ENCODE measurements around the gene SPTSSB.

SPTSSB gene

GRCh38 chr3:161369531-161369930 lies 1.8 kb downstream of the SPTSSB start:
- TF ChIP-seq, protein P1, sequence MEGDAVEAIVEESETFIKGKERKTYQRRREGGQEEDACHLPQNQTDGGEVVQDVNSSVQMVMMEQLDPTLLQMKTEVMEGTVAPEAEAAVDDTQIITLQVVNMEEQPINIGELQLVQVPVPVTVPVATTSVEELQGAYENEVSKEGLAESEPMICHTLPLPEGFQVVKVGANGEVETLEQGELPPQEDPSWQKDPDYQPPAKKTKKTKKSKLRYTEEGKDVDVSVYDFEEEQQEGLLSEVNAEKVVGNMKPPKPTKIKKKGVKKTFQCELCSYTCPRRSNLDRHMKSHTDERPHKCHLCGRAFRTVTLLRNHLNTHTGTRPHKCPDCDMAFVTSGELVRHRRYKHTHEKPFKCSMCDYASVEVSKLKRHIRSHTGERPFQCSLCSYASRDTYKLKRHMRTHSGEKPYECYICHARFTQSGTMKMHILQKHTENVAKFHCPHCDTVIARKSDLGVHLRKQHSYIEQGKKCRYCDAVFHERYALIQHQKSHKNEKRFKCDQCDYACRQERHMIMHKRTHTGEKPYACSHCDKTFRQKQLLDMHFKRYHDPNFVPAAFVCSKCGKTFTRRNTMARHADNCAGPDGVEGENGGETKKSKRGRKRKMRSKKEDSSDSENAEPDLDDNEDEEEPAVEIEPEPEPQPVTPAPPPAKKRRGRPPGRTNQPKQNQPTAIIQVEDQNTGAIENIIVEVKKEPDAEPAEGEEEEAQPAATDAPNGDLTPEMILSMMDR (IDR thresholded peaks at IDR 0.05; ENCODE audit: low read depth, low read length): no peak
- H3K4me3 ChIP-seq (ENCODE audit: low read depth, low read length): no peak overlapping the region

DNA sequence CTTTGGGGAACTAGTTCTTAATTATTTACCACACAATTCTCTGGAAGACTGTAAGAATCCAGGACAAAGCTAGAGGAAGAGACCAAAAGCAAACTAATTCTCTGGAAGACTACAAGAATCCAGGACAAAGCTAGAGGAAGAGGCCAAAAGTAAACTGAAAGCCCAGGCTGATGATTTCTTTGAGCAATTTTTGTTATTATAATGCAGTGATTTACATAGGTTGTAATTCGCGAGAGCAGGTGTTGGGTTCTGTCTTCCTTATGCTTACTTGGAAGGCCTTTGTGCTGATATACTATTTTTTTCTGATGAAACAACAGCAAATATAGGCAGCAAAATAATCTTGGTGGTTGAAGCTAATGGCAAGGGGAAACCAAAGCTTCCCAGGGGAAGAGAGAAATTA lies 5.2 kb downstream of the SPTSSB start:
- TF ChIP-seq, protein P1 (IDR thresholded peaks at IDR 0.05; ENCODE audit: low read depth, low read length): no peak
- no peak overlapping the region for H3K4me3 ChIP-seq (ENCODE audit: low read depth, low read length)

DNA sequence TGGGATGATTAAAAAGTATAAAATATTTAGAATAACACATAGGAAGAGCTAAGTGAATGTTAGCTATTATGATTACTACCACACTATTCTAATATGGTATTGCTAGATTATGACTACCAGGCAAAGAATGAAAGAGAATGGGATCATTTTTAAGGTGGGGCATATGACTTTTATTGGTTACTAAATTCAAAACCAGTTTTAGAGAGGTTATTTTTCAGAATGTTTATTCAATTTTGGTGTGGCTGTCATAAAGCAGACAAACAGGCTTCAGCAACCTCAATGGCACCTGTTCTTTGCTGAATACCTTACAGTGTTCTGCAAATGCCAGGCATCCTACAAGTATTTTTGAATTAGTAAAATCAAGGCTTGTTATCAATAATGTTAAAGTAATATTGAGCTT lies 12.8 kb downstream of the SPTSSB start:
- TF ChIP-seq, protein P1 (IDR thresholded peaks at IDR 0.05; ENCODE audit: low read depth, low read length): no peak
- no peak overlapping the region for H3K4me3 ChIP-seq (ENCODE audit: low read depth, low read length)

DNA sequence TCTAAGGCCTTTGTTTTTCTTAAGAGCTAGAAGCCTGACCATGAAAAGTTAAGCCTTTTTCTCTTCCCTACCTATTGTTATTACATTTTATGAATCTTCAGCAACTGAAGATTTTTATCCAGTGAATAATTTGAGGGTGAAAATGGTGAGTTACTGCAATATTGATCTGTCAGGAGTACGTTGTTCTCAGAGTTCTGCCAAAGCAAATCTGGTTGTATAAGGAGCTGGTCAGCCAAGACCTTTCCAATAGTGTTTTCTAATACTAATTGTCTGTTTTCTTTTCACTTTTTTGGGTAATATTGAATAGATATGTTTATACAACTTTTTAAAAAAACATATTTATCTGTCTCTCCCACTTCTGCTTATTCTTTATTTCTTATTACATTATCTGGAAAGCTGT lies 15.0 kb downstream of the SPTSSB start:
- TF ChIP-seq, protein P1 (IDR thresholded peaks at IDR 0.05; ENCODE audit: low read depth, low read length): no peak
- no peak overlapping the region for H3K4me3 ChIP-seq (ENCODE audit: low read depth, low read length)

- H3K4me3 ChIP-seq (ENCODE audit: low read depth, low read length): no peak overlapping the region
- TF ChIP-seq, protein P1 (IDR thresholded peaks at IDR 0.05; ENCODE audit: low read depth, low read length): no peak
Measured at GRCh38 chr3:161355508-161355907, 15.8 kb downstream of the SPTSSB start.

- no peak overlapping the region for H3K4me3 ChIP-seq (ENCODE audit: low read depth, low read length)
- TF ChIP-seq, protein P1 (IDR thresholded peaks at IDR 0.05; ENCODE audit: low read depth, low read length): no peak
Measured at GRCh38 chr3:161354554-161354953, 16.8 kb downstream of the SPTSSB start.

DNA sequence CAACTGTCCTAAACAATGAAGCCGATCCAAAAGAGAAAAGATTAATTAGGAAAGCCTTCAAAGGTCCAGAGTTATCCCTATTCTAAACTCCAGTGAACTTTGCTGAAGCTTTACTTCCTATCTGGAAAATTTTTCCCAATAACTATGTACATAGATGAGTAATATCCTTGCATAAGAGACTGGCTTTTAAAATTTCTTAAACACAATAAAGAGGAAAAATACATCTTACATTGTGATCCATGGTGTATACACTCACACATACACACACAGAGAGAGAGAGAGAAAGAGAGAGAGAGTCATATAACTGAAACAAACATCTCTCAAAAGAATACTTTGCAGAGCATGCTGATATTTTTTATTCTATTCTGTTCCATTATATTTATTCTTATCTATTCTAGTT lies 20.0 kb downstream of the SPTSSB start:
- TF ChIP-seq, protein P1 (IDR thresholded peaks at IDR 0.05; ENCODE audit: low read depth, low read length): no peak
- H3K4me3 ChIP-seq (ENCODE audit: low read depth, low read length): no peak overlapping the region

Measured in WI38 (cell line).